Keratinocyte (primary cell): ENCODE results near the gene TROAP. TPM values are rescaled to one million over a fixed set of nuclear protein-coding genes. Genes with fewer than 3 reads are reported as not detected.
"Not testable (repeated sequence)": the region's sequence is repeated elsewhere in the genome, so short reads cannot be mapped to it uniquely, and the experiment has no call there.

Experiments
- DNase-seq: peaks from one replicate; pipeline ENCODE4 v3.0.0-alpha.2; 2011; ENCODE audit warnings: low read depth, missing footprints, low spot score
- FAIRE-seq: peaks from 2 replicates; lab custom pipeline; 2011; peaks lifted over from hg19 to GRCh38; lab: Jason Lieb, UNC
- H2AFZ ChIP-seq: 2 replicates; pipeline ENCODE4 v1.6.0; 2012; ENCODE audit warnings: low read length, control low read depth, inconsistent platforms; ENCODE audit not compliant: control insufficient read depth
- H3K27ac ChIP-seq: 2 replicates; pipeline ENCODE4 v1.5.1; 2011; ENCODE audit warnings: low read length; ENCODE audit not compliant: control insufficient read depth, insufficient read depth
- H3K27me3 ChIP-seq: 3 replicates; pipeline ENCODE4 v1.6.0; 2011; ENCODE audit warnings: low read length; ENCODE audit not compliant: control insufficient read depth, insufficient read depth; ENCODE audit errors: extremely low read depth
- H3K36me3 ChIP-seq, 2 experiments: 2 replicates in 1 of 2; 3 replicates in 1 of 2; pipeline ENCODE4 v1.5.1; 2011; ENCODE audit warnings: low read length in 2 of 2, mild to moderate bottlenecking in 1 of 2; ENCODE audit not compliant: control insufficient read depth in 2 of 2, insufficient read depth in 2 of 2; ENCODE audit errors: extremely low read depth in 1 of 2
- H3K4me1 ChIP-seq: 3 replicates; pipeline ENCODE4 v1.5.1; 2011; ENCODE audit warnings: low read length; ENCODE audit not compliant: control insufficient read depth, insufficient read depth; ENCODE audit errors: extremely low read depth
- H3K4me2 ChIP-seq: 3 replicates; pipeline ENCODE4 v1.6.0; 2011; ENCODE audit warnings: low read depth, low read length; ENCODE audit not compliant: control insufficient read depth, insufficient read depth; ENCODE audit errors: extremely low read depth
- H3K4me3 ChIP-seq, 3 experiments: fragments of 200-600 bp in 1 of 3; sonication (generic) in 1 of 3; 2 replicates in 2 of 3; 3 replicates in 1 of 3; pipeline ENCODE4 v1.5.1; 2011 to 2016; ENCODE audit warnings: low read length in 3 of 3, mild to moderate bottlenecking in 3 of 3, control low read depth in 2 of 3, inconsistent platforms in 1 of 3, low read depth in 1 of 3, mixed read lengths in 1 of 3, mixed run types in 1 of 3, moderate library complexity in 1 of 3; ENCODE audit not compliant: control insufficient read depth in 2 of 3, insufficient read depth in 2 of 3; ENCODE audit errors: extremely low read depth in 1 of 3
- H3K79me2 ChIP-seq: 2 replicates; pipeline ENCODE4 v1.6.0; 2012; ENCODE audit warnings: low read length; ENCODE audit not compliant: control insufficient read depth, insufficient read depth
- H3K9ac ChIP-seq: 3 replicates; pipeline ENCODE4 v1.6.0; 2011; ENCODE audit warnings: low read length; ENCODE audit not compliant: control insufficient read depth, insufficient read depth; ENCODE audit errors: extremely low read depth
- H3K9me1 ChIP-seq: 3 replicates; pipeline ENCODE4 v1.6.0; 2011; ENCODE audit warnings: low read length; ENCODE audit not compliant: control insufficient read depth, insufficient read depth; ENCODE audit errors: extremely low read depth
- H3K9me3 ChIP-seq: 2 replicates; pipeline ENCODE4 v1.5.1; 2012; ENCODE audit warnings: low read depth, low read length; ENCODE audit not compliant: control insufficient read depth
- H4K20me1 ChIP-seq: 3 replicates; pipeline ENCODE4 v1.6.0; 2011; ENCODE audit warnings: low read length; ENCODE audit not compliant: control insufficient read depth, insufficient read depth; ENCODE audit errors: extremely low read depth
- EZH2 ChIP-seq: IDR thresholded peaks from one replicate; pipeline ENCODE4 v1.6.1; 2012; ENCODE audit warnings: inconsistent platforms, mild to moderate bottlenecking, low read length, moderate library complexity
- dilution Hi-C: fragments of 300-500 bp; cut with MboI; formaldehyde crosslinking; loops from one replicate; pipeline ENCODE4 v1.7.0; 2020; ENCODE audit warnings: low sequenced_read_pairs; ENCODE audit not compliant: extremely low pct_ligation_motif_present
- polyA plus RNA-seq, 5 experiments: library from polyadenylated mRNA; depleted of rRNA in 3 of 5; stranded (reverse) in 3 of 5; stranded (forward) in 1 of 5; unstranded in 1 of 5; fragments of >200 nt; gene quantifications; 1 replicate in 1 of 5; 2 replicates in 3 of 5; 3 replicates in 1 of 5; pipeline versions ENCODE4 v1.2.1 to v1.2.3, GENCODE V29; 2011 to 2012; ENCODE audit warnings: missing spikeins in 2 of 5, low read depth in 1 of 5, low replicate concordance in 1 of 5
- TF ChIP-seq, protein P1 (sequence below), 3 experiments: IDR thresholded peaks in 1 of 3; conservative IDR thresholded peaks in 1 of 3; optimal IDR thresholded peaks in 1 of 3; 2 replicates in 2 of 3; 3 replicates in 1 of 3; pipeline versions ENCODE3 to v1.5.1; 2011; ENCODE audit warnings: low read length in 3 of 3, mild to moderate bottlenecking in 3 of 3, moderate library complexity in 2 of 3, control low read depth in 1 of 3, inconsistent platforms in 1 of 3; ENCODE audit not compliant: insufficient read depth in 2 of 3; ENCODE audit errors: extremely low read depth in 1 of 3

The TROAP gene
- polyA plus RNA-seq, 1 donor (not counting 4 experiments of a cell fraction or from before 2014, with no cell fraction given) = 14.1 TPM

- dilution Hi-C loops = no loop called here
- Histone ChIP-seq H3K36me3 (peaks cover 7 to 18% of the 10 kb centered on the region in 2 experiments), H3K79me2 (no peaks in the 10 kb centered on the region), H3K9ac (no peak overlapping the region), H3K4me1 (peaks cover 9% of the 10 kb centered on the region), H3K9me1 (peaks cover 5% of the 10 kb centered on the region), H4K20me1 (peaks cover 25% of the 10 kb centered on the region), H3K9me3 (no peaks in the 10 kb centered on the region), H3K27ac (no peak overlapping the region), H3K4me2 (no peak overlapping the region), H3K4me3 (no peak overlapping the region), H3K27me3 (no peaks in the 10 kb centered on the region), H2AFZ (no peak overlapping the region)
- no peak for FAIRE-seq
- DNase-seq = no peak
- TF ChIP-seq EZH2 = no peak
- TF ChIP-seq, protein P1, sequence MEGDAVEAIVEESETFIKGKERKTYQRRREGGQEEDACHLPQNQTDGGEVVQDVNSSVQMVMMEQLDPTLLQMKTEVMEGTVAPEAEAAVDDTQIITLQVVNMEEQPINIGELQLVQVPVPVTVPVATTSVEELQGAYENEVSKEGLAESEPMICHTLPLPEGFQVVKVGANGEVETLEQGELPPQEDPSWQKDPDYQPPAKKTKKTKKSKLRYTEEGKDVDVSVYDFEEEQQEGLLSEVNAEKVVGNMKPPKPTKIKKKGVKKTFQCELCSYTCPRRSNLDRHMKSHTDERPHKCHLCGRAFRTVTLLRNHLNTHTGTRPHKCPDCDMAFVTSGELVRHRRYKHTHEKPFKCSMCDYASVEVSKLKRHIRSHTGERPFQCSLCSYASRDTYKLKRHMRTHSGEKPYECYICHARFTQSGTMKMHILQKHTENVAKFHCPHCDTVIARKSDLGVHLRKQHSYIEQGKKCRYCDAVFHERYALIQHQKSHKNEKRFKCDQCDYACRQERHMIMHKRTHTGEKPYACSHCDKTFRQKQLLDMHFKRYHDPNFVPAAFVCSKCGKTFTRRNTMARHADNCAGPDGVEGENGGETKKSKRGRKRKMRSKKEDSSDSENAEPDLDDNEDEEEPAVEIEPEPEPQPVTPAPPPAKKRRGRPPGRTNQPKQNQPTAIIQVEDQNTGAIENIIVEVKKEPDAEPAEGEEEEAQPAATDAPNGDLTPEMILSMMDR (optimal IDR thresholded peaks at IDR 0.05 in 1 of 3, IDR thresholded peaks at IDR 0.05 in 1 of 3, conservative IDR thresholded peaks at IDR 0.05 in 1 of 3; ENCODE audit: extremely low read depth in 1 of 3, insufficient read depth in 2 of 3, low read length in 3 of 3) = no peak
These were observed 45.6 kb upstream of the TROAP start for GRCh38 chr12:49277466-49277865.

DNA sequence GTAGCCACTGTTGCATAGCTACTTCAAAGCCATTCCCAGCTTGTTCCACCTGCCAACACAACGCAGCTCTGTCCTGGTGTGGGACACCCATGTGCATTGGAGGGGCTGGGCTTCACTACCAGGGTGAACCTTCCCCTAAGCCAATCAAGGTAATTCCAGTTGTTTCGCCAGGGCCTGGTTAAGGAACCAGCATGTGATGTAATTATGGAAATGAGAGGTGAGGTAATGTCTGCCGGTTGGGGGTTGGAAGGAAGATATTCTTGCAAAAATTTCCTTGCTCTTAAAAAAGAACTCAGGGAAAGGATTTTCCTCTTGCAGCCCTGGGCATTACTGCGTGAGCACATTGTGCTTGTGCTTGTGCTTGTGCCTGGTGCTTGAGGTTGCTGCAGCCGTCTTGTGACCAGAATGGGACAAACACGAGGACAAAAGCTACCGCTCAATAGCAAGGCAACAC is 43.3 kb upstream of the TROAP start:
- Histone ChIP-seq H3K9me1 (peaks cover 4% of the 10 kb centered on the region), H3K4me1 (peaks cover 11% of the 10 kb centered on the region), H3K36me3 (no peaks in the 10 kb centered on the region), H4K20me1 (peaks cover 5% of the 10 kb centered on the region), H3K4me3 (no peak overlapping the region), H2AFZ (no peak overlapping the region), H3K9me3 (no peaks in the 10 kb centered on the region), H3K79me2 (no peaks in the 10 kb centered on the region), H3K27me3 (no peaks in the 10 kb centered on the region), H3K9ac (no peak overlapping the region), H3K27ac (no peak overlapping the region), H3K4me2 (no peak overlapping the region)
- FAIRE-seq (no peak), DNase-seq (no peak)
- TF ChIP-seq EZH2 = no peak
- TF ChIP-seq, protein P1 (optimal IDR thresholded peaks at IDR 0.05 in 1 of 3, IDR thresholded peaks at IDR 0.05 in 1 of 3, conservative IDR thresholded peaks at IDR 0.05 in 1 of 3; ENCODE audit: extremely low read depth in 1 of 3, insufficient read depth in 2 of 3, low read length in 3 of 3) = no peak
- dilution Hi-C loops = no loop called here

DNA sequence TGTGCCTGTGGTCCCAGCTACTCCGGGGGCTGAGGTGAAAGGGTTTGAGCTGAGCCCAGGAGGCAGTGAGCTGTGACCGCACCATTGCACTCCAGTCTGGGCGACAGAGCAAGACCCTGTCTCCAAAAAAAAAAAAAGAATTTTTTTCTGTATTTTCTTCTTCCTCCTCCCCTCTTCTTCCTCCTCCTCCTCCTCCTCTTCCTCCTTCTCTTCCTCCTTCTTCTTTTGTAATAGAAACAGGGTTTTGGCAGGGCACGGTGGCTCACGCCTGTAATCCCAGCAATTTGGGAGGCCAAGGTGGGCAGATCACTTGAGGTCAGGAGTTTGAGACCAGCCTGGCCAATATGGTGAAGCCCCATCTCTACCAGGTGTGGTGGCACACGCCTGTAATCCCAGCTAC is 42.5 kb upstream of the TROAP start:
- H3K4me3 ChIP-seq, H3K79me2 ChIP-seq, FAIRE-seq, H3K4me2 ChIP-seq, H3K27ac ChIP-seq, H4K20me1 ChIP-seq, H2AFZ ChIP-seq, H3K9me3 ChIP-seq, H3K9me1 ChIP-seq, dilution Hi-C loops, H3K36me3 ChIP-seq, DNase-seq, H3K9ac ChIP-seq, H3K27me3 ChIP-seq: not testable (repeated sequence)
- peaks cover 11% of the 10 kb centered on the region for H3K4me1 ChIP-seq
